GM18505 (cell line): Measurements from ENCODE around the gene TNFRSF13B.

Source experiments
- ATAC-seq: cut with Tn5 transposase; IDR thresholded peaks from one replicate; pipeline ENCODE4 v1.9.1; 2021; ENCODE audit not compliant: unreplicated experiment
- POLR2A ChIP-seq: IDR thresholded peaks from 4 replicates; pipeline ENCODE4 v1.6.1; 2011; ENCODE audit warnings: borderline replicate concordance; ENCODE audit not compliant: insufficient read depth, insufficient read length; ENCODE audit errors: extremely low read depth

The TNFRSF13B gene

DNA sequence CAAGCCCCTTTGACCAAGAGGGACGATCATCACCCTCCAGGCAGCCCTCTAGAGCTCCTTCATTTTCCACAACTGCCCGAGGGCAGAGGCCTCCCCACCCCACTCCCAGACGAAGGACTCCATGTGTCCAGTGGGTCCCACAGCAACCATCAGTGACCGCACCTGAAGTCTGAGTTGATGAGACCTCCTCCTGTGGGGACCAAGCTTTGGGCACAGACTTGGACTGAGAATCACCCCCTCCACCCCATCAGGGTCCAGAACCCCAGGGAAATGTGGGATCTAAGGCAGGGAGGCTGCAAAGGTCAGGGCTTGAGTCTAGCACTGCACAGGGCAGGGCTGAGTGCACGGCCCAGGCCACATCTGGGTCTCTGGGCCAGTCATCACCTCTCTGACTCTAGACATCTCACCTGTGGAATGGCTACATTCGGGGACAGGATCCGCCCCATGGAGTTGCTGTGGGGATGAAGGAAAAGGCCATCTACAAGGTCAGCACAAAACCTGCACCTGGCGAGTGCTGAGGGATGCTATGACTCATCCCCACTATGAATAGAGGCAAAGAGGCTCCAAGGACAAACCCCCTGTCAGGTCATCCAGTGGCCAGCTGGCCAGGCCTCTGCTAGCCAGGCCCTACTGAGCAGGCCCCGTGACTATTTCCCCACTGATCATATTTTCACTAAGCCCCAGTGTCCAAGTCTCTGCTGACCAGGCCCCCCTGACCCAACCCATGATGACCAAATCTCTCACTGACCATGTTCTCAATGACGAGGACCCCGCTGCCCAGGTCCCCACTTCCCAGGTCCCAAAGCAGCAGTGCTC is 38.4 kb downstream of the TNFRSF13B start:
- no peak for TF ChIP-seq POLR2A
- no peak for ATAC-seq

DNA sequence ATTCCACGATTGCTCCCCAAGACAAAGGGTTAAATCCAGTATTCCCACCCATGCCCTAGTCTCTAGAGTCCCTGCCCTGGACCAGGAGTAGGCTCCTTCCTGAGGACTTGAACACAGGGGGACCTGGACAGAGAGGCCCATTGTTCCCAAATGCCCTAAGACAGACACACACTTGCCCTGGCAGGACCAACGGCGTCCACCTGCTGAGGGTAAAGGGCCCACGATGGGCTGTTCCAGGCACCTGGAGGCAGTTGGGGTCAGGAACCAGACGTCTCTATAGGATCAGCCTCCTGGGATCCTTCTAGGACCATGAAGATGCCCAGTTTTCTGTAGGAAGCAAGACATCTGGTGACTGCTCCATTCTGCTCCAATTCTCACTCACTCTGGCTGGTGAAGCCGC is 39.3 kb downstream of the TNFRSF13B start:
- TF ChIP-seq POLR2A: no peak
- ATAC-seq: no peak

DNA sequence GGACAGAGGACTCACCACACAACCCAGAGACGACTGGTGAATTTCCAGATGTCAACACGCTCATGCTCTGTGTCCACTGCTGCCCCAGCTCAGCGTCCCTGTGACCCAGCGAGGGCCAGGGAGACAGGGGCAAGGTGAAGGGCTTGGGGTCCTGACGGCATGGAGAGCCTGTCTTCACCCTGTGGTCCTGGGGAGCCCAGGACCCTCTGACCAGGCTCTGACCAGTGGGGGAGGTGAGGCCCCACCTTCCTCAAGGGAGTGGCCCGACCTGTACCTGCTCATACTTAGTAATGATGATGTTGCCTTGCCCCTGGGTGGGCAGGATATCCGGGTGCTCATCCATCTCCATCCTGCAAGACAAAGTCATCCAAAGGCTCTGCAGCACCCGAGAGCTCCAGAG is 39.8 kb downstream of the TNFRSF13B start:
- TF ChIP-seq POLR2A: no peak

DNA sequence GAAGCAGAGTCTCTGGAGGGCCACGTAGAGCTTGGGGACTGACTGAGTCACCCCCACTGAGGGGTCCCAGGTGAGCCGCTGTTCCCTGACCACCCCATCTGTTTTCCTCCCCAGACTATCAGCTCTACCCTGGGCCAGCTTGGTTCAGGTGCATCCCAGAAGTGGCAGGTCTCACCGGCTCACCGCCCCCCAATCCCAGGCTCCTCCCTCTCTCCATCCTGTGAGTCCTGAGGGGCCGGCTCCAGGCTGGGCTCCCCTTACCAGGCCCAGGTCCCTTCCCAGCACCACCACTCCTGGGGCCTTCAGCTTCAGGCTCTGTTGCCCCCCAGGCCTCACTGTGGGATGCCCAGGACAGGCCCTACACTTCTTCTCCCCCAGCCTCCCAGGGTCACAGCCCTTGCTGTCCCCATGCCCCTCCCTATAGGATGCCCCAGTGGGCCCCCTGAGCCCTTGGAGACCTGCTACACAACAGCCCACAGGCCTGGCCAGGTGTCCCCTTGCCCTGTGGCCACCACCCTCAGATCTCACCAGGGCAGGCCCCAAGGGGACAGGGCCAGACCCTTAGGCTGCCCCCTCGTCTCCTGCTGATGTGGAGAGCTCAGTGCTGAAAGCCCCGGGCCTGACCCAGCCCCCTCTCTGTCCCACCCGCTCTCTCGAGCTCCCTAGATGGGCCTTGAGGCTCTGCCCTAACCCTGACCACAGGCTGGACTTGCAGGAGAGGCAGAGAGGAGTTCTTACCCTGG is 40.4 kb downstream of the TNFRSF13B start:
- no peak for TF ChIP-seq POLR2A
- ATAC-seq: no peak

More for the DNA sequence above, 39.8 kb downstream of the TNFRSF13B start:
- ATAC-seq: no peak

DNA sequence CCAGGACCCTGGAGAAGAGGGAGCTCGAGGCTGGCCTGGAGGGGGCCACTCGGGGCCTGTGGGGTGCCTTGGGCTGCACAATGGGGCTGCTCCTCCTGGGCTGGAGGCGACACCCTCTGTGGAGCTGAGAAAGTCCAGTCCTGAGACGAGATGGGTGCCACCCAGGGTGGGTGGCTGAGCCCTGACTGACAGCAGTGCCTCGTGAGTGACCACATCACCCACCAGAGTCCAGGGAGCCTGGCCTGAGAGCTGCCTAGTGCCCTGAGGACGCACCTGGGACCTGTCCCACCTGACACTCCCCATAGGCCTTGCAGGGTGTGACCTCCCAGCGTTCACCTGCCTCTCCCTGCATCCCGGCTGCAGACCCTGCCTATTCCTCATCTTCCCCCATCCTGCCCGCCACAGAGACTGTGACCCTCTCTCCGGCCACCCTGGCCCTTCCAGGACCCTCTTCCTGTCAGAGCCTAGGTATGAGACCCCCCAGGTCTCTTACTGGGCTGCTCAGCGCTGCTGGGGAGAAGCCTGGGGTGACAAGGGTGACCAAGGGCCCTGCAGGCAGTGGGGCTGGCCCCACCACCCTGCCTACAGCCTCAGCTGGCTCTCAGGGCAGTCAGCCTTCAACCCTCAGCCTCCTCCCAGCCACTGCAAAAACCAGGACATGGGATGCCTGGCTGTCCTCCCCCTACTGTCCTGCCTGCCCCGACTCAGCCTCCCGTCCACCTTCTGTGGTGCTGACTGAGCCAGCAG is 41.2 kb downstream of the TNFRSF13B start:
- ATAC-seq: no peak
- TF ChIP-seq POLR2A: no peak

DNA sequence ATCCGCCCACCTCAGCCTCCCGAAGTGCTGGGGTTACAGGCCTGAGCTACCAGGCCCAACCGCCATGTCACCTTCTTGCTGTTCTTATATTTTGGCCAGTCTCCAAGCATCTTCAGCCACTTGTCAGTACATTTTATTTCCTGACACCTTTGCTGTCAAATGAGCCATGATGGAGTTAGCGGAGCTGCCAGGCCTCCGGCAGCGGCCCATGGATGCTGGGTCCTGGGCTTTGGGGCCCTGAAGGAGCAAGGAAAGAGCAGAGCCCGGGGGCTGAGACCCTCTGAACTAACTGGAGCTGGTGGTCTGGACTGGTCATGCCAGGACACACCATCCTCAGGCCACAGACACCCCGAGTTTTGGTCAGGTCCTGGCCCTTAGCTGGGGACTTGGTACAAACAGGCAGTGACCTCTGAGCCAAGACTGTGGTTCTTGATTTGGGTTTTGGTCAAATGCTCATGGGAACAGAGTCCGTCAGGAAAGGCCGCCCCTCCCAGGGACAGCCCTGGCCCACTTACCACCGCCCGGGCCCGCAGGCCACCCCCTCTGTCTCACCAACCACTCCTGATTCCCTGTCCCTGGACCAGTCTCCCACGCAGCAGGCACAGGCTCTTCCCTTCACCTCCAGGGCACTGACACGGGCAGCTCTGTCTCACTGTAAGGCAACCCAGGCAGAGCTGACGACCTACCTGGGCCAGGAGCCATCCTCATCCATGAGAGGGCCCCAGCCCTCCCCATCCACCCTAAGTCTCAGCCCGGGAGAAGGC is 42.0 kb downstream of the TNFRSF13B start:
- TF ChIP-seq POLR2A: no peak
- no peak for ATAC-seq

DNA sequence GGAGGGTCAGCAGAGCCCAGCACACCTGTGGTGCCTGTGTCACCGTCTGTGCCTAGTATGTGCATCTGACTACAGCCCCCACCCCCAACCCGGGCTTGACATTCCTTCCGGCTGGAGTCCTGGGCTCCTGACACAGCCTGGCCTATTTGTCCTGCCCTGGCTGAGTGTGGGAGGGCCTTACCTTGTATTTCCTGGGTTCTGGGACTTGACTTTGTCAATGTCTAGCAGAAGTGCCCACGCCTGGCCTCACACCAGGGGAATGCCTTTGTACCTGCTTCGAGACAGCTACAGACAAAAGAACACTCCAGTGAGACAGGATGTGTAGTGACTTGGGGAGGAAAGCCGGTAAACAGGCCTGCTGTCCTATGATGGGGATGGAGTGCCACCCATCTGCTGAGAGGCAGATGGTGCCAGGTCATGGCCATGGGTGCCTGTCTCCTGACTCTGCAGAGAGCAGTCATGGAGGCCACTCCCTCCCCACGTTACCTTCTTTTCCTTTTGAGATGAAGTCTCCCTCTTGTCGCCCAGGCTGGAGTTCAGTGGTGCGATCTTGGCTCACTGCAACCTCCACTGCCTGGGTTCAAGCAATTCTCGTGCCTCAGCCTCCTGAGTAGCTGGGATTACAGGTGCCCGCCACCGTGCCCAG is 42.8 kb downstream of the TNFRSF13B start:
- no peak for TF ChIP-seq POLR2A
- no peak for ATAC-seq

DNA sequence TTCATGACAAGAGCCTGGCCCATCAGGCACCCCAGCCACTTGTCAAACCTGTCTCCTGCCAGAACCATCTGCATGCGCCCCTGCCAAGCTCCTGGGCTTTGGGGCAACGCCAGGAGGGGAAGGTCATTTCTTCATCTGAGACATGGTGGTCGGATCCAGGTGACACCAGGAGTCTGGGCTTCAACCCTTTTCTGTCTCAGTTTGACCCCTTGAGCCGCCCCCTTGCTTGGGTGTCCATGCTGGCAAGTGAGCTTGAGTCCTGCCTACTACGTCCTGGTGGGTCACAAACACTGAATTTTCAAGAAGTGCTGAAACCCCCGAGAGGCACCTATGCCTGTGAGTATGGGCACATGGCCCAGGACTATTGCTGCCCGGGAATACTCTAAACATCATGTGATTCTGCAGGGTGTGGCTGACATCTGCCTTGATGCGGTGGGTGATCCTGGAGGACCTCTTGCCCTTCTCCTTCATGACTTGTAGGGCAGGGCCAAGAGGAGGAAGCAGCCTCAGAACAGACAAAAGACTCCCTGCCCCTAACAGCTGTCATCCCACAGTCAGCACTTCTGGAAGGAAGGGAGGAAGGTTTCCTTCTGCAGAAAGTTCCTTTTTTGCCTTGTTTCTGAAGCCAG is 43.4 kb downstream of the TNFRSF13B start:
- no peak for ATAC-seq
- no peak for TF ChIP-seq POLR2A

DNA sequence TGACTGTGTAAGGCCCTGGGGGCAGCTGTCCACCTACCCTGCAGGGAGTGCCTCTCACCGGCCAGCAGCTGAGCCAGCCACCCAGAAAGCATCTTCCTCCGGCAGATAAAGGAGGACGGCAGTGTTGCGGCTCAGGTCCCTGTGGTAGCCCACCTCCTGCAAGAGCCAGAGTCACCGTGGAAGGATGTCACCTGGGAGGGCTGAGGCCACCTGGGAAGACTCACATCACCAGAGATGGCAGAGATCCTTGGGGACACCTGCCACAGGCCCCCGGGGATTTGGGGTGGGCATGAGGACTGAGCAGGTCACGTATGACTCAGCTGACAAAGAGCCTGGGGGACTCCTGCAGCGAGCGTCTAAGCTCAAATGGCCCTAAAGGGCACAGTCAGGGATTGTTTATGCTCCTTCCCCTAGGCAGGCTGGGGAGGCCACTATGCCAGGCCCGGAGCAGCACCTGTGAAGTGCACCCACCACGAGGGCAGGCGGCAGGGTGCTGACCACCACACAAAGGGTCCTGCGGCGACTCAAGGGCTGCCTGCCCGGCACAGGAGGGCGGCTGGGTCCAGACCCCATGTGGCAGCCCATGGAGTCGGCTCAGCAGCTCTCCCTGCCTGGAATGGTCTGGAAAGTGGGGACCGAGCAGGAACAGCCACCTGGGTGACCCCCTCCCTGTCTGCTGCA is 44.1 kb downstream of the TNFRSF13B start:
- ATAC-seq: no peak
- no peak for TF ChIP-seq POLR2A

DNA sequence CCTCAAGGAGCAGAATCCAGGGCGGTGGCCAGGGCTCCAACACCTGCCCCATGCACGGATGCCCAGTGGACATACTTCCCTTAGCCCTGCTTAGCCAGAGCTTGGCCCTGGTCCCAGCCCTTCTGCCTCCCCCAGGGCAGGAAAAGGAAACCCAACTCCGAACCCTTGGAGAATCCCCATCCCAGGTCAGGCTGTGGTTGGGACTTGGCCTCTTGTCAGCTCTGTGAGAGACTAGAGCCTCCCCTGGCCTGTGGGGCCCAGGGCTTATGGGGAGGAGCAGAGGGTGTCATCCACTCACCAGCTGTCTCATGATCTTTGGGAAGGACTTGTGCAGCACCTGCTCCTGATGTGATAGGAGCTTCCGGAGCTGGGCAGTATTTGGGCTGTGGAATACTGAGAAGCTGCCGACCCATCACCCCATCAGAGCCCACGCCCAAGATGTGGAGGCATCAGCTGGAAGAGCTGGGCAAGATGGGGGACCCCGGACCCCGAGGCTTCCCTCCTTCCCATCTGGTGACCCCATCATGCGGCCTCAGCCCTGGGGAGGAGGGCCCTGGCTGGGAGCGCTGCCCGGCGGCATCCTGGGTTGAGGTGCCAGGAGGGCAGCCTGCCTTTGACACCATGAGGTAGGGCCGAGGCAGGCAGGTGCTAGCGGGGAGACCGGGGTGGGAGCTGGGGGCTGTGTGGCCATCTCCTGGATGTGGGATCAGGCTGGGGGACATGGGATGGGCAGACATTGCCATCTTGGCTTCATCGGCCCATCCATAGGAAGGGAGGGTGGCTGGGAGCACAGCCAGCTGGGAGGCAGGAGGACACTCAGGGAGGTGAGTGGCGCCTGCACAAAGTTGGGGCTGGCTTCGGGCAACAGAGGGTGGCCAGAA is 45.1 kb downstream of the TNFRSF13B start:
- ATAC-seq: no peak

More for the DNA sequence above, 45.1 kb downstream of the TNFRSF13B start:
- TF ChIP-seq POLR2A: no peak
